Activated naive CD4-positive, alpha-beta T cell treated with anti-CD3 and anti-CD28 coated beads, Interleukin-2, amount 50 U/mL, for 24 hours (primary cell): ENCODE results near the gene XKR8.

Source experiments
- H3K27ac Mint-ChIP-seq: one replicate; pipeline ENCODE4 v1.8.0; 2021; ENCODE audit warnings: mild to moderate bottlenecking, mixed read lengths
- H3K27me3 Mint-ChIP-seq: one replicate; pipeline ENCODE4 v1.8.0; 2021; ENCODE audit warnings: mixed read lengths
- H3K36me3 Mint-ChIP-seq: one replicate; pipeline ENCODE4 v1.8.0; 2021; ENCODE audit warnings: mixed read lengths
- H3K4me1 Mint-ChIP-seq: one replicate; pipeline ENCODE4 v1.8.0; 2021; ENCODE audit warnings: mixed read lengths
- H3K4me3 Mint-ChIP-seq: one replicate; pipeline ENCODE4 v1.8.0; 2021; ENCODE audit warnings: mild to moderate bottlenecking, mixed read lengths
- H3K9me3 Mint-ChIP-seq: one replicate; pipeline ENCODE4 v1.8.0; 2021; ENCODE audit warnings: mixed read lengths

XKR8 gene

GRCh38 chr1:27959792-27960603 lies at the start of gene XKR8:
TSS of gene XKR8 (plus strand) at chr1:27959973. CDS start at chr1:27960070, 97 bp downstream.
- Mint-ChIP-seq H3K4me1 (peaks cover 28% of the 10 kb centered on the region), H3K9me3 (no peaks in the 10 kb centered on the region), H3K27me3 (no peaks in the 10 kb centered on the region), H3K36me3 (peaks cover under 1% of the 10 kb centered on the region), H3K27ac (peak within 1 kb of the TSS; percentile 91), H3K4me3 (peak within 1 kb of the TSS; percentile 87)

- Mint-ChIP-seq H3K9me3 (no peaks in the 10 kb centered on the region), H3K27ac (peak overlapping the region; percentile 90), H3K4me3 (peak overlapping the region; percentile 57), H3K27me3 (no peaks in the 10 kb centered on the region), H3K4me1 (peaks cover 26% of the 10 kb centered on the region), H3K36me3 (peaks cover 6% of the 10 kb centered on the region)
Measured at GRCh38 chr1:27912429-27912828, 47.3 kb upstream of the XKR8 start.

GRCh38 chr1:27915082-27915575 lies 44.6 kb upstream of the XKR8 start:
- Mint-ChIP-seq H3K27ac (peak overlapping the region; percentile 99), H3K4me1 (peaks cover 23% of the 10 kb centered on the region), H3K9me3 (no peaks in the 10 kb centered on the region), H3K27me3 (no peaks in the 10 kb centered on the region), H3K4me3 (peak overlapping the region; percentile 99), H3K36me3 (peaks cover 4% of the 10 kb centered on the region)

- Mint-ChIP-seq H3K4me1 (no peaks in the 10 kb centered on the region), H3K27me3 (no peaks in the 10 kb centered on the region), H3K36me3 (no peaks in the 10 kb centered on the region), H3K27ac (no peak overlapping the region), H3K9me3 (no peaks in the 10 kb centered on the region), H3K4me3 (no peak overlapping the region)
Measured at GRCh38 chr1:27922272-27922671, 37.5 kb upstream of the XKR8 start.

GRCh38 chr1:27928216-27928954 lies 31.4 kb upstream of the XKR8 start:
- H3K4me3 Mint-ChIP-seq: no peak overlapping the region
- peaks cover 4% of the 10 kb centered on the region for H3K4me1 Mint-ChIP-seq
- no peaks in the 10 kb centered on the region for H3K9me3 Mint-ChIP-seq
- H3K27ac Mint-ChIP-seq: no peak overlapping the region
- H3K36me3 Mint-ChIP-seq: no peaks in the 10 kb centered on the region
- H3K27me3 Mint-ChIP-seq: peaks cover 2% of the 10 kb centered on the region

GRCh38 chr1:27931184-27931583 lies 28.6 kb upstream of the XKR8 start:
- Mint-ChIP-seq H3K36me3 (no peaks in the 10 kb centered on the region), H3K27ac (no peak overlapping the region), H3K9me3 (no peaks in the 10 kb centered on the region), H3K27me3 (peaks cover 7% of the 10 kb centered on the region), H3K4me3 (no peak overlapping the region), H3K4me1 (peaks cover 16% of the 10 kb centered on the region)

- Mint-ChIP-seq H3K27me3 (peaks cover 7% of the 10 kb centered on the region), H3K36me3 (no peaks in the 10 kb centered on the region), H3K9me3 (no peaks in the 10 kb centered on the region), H3K4me1 (peaks cover 16% of the 10 kb centered on the region), H3K27ac (no peak overlapping the region), H3K4me3 (no peak overlapping the region)
Measured at GRCh38 chr1:27931759-27932158, 28.0 kb upstream of the XKR8 start.

- H3K9me3 Mint-ChIP-seq: no peaks in the 10 kb centered on the region
- peak within 1 kb of the TSS; percentile 82 for H3K4me3 Mint-ChIP-seq
Measured at GRCh38 chr1:27934818-27935549, 24.8 kb upstream of the XKR8 start, which contains the start of gene SMPDL3B. TSS of gene SMPDL3B (plus strand) at chr1:27935000. CDS start at chr1:27935184, 184 bp downstream.

GRCh38 chr1:27935721-27936120 lies 24.1 kb upstream of the XKR8 start:
- peaks cover 24% of the 10 kb centered on the region for H3K4me1 Mint-ChIP-seq
- H3K9me3 Mint-ChIP-seq: no peaks in the 10 kb centered on the region
- H3K36me3 Mint-ChIP-seq: no peaks in the 10 kb centered on the region
- H3K27me3 Mint-ChIP-seq: peaks cover 7% of the 10 kb centered on the region
- H3K27ac Mint-ChIP-seq: peak overlapping the region; percentile 31
- H3K4me3 Mint-ChIP-seq: peak overlapping the region; percentile 82

More at GRCh38 chr1:27934818-27935549, 24.8 kb upstream of the XKR8 start, which contains the start of gene SMPDL3B:
- Mint-ChIP-seq H3K4me1 (peaks cover 17% of the 10 kb centered on the region), H3K36me3 (no peaks in the 10 kb centered on the region), H3K27ac (peak within 1 kb of the TSS; percentile 31), H3K27me3 (peaks cover 7% of the 10 kb centered on the region)

GRCh38 chr1:27936370-27936769 lies 23.4 kb upstream of the XKR8 start:
- H3K36me3 Mint-ChIP-seq: no peaks in the 10 kb centered on the region
- no peak overlapping the region for H3K27ac Mint-ChIP-seq
- H3K4me3 Mint-ChIP-seq: no peak overlapping the region
- H3K9me3 Mint-ChIP-seq: no peaks in the 10 kb centered on the region
- H3K4me1 Mint-ChIP-seq: peaks cover 30% of the 10 kb centered on the region
- H3K27me3 Mint-ChIP-seq: peaks cover 7% of the 10 kb centered on the region

GRCh38 chr1:27937524-27937836 lies 22.3 kb upstream of the XKR8 start:
- H3K27ac Mint-ChIP-seq: no peak overlapping the region

GRCh38 chr1:27938488-27938887 lies 21.3 kb upstream of the XKR8 start:
- Mint-ChIP-seq H3K36me3 (no peaks in the 10 kb centered on the region), H3K27me3 (peaks cover 5% of the 10 kb centered on the region), H3K27ac (no peak overlapping the region), H3K4me1 (peaks cover 42% of the 10 kb centered on the region), H3K4me3 (no peak overlapping the region), H3K9me3 (no peaks in the 10 kb centered on the region)

More at GRCh38 chr1:27937524-27937836, 22.3 kb upstream of the XKR8 start:
- Mint-ChIP-seq H3K9me3 (no peaks in the 10 kb centered on the region), H3K36me3 (no peaks in the 10 kb centered on the region), H3K4me3 (no peak overlapping the region), H3K4me1 (peaks cover 35% of the 10 kb centered on the region), H3K27me3 (peaks cover 7% of the 10 kb centered on the region)

- H3K36me3 Mint-ChIP-seq: no peaks in the 10 kb centered on the region
Measured at GRCh38 chr1:27940297-27940696, 19.5 kb upstream of the XKR8 start.

GRCh38 chr1:27940870-27941560 lies 18.8 kb upstream of the XKR8 start:
- Mint-ChIP-seq H3K4me3 (no peak overlapping the region), H3K9me3 (no peaks in the 10 kb centered on the region), H3K36me3 (no peaks in the 10 kb centered on the region), H3K4me1 (peaks cover 42% of the 10 kb centered on the region), H3K27me3 (no peaks in the 10 kb centered on the region), H3K27ac (peak overlapping the region; percentile 88)

More at GRCh38 chr1:27940297-27940696, 19.5 kb upstream of the XKR8 start:
- peak overlapping the region; percentile 88 for H3K27ac Mint-ChIP-seq
- H3K9me3 Mint-ChIP-seq: no peaks in the 10 kb centered on the region
- H3K27me3 Mint-ChIP-seq: peaks cover 3% of the 10 kb centered on the region
- no peak overlapping the region for H3K4me3 Mint-ChIP-seq
- peaks cover 47% of the 10 kb centered on the region for H3K4me1 Mint-ChIP-seq
